Neural progenitor cell (in vitro differentiated cells): ENCODE data around the gene P4HA2. TPM values are rescaled to one million over a fixed set of nuclear protein-coding genes. Genes with fewer than 3 reads are reported as not detected.

Source experiments
- DNase-seq: peaks from one replicate; pipeline ENCODE4 v3.0.0-alpha.2; 2016; ENCODE audit warnings: low spot score
- H2AFZ ChIP-seq: fragments of 200-600 bp; sonication (generic); replicated peaks from 2 replicates; pipeline ENCODE4 v1.6.1; 2016; ENCODE audit warnings: antibody characterized with exemption
- H3F3A ChIP-seq: fragments of 200-600 bp; sonication (generic); 2 replicates; pipeline ENCODE4 v1.6.1; 2016; ENCODE audit warnings: antibody characterized with exemption, low read depth
- H3K27ac ChIP-seq: fragments of 200-600 bp; sonication (generic); 2 replicates; pipeline ENCODE4 v1.5.1; 2016; ENCODE audit warnings: mild to moderate bottlenecking
- H3K27me3 ChIP-seq: fragments of 200-600 bp; sonication (generic); 2 replicates; pipeline ENCODE4 v1.6.1; 2016; ENCODE audit warnings: mild to moderate bottlenecking, moderate library complexity
- H3K36me3 ChIP-seq: fragments of 200-600 bp; sonication (generic); 2 replicates; pipeline ENCODE4 v1.5.1; 2016
- H3K4me1 ChIP-seq: fragments of 200-600 bp; sonication (generic); 2 replicates; pipeline ENCODE4 v1.6.1; 2016; ENCODE audit warnings: mixed run types
- H3K4me2 ChIP-seq: fragments of 200-600 bp; sonication (generic); 2 replicates; pipeline ENCODE4 v1.6.1; 2016
- H3K4me3 ChIP-seq: fragments of 200-600 bp; sonication (generic); 2 replicates; pipeline ENCODE4 v1.5.1; 2016
- H3K79me2 ChIP-seq: fragments of 200-600 bp; sonication (generic); 2 replicates; pipeline ENCODE4 v1.6.1; 2016; ENCODE audit warnings: low read depth
- H3K9ac ChIP-seq: fragments of 200-600 bp; sonication (generic); 2 replicates; pipeline ENCODE4 v1.6.1; 2016
- H3K9me3 ChIP-seq: fragments of 200-600 bp; sonication (generic); 2 replicates; pipeline ENCODE4 v1.5.1; 2016; ENCODE audit warnings: low read depth
- H4K20me1 ChIP-seq: fragments of 200-600 bp; sonication (generic); 2 replicates; pipeline ENCODE4 v1.6.1; 2016; ENCODE audit warnings: low read depth
- H3K27ac Mint-ChIP-seq: 3 replicates; pipeline ENCODE4 v1.8.0; 2021; ENCODE audit warnings: mixed read lengths
- H3K27me3 Mint-ChIP-seq: 2 replicates; pipeline ENCODE4 v1.8.0; 2022; ENCODE audit warnings: low read depth, mild to moderate bottlenecking, inconsistent platforms, moderate library complexity, mixed read lengths; ENCODE audit not compliant: insufficient read depth
- H3K36me3 Mint-ChIP-seq: 3 replicates; pipeline ENCODE4 v1.8.0; 2021; ENCODE audit warnings: mixed read lengths
- H3K4me1 Mint-ChIP-seq: 3 replicates; pipeline ENCODE4 v1.8.0; 2021; ENCODE audit warnings: mixed read lengths
- H3K4me3 Mint-ChIP-seq: 3 replicates; pipeline ENCODE4 v1.8.0; 2021; ENCODE audit warnings: mild to moderate bottlenecking, moderate library complexity, mixed read lengths
- H3K9me3 Mint-ChIP-seq: 3 replicates; pipeline ENCODE4 v1.8.0; 2020; ENCODE audit warnings: mixed read lengths
- CTCF ChIP-seq: fragments of 200-600 bp; sonication (generic); IDR thresholded peaks from 2 replicates; pipeline ENCODE4 v1.5.1; 2017; ENCODE audit warnings: antibody characterized with exemption, mild to moderate bottlenecking
- EZH2 ChIP-seq: fragments of 200-600 bp; sonication (generic); IDR thresholded peaks from 2 replicates; pipeline ENCODE4 v1.6.1; 2017; ENCODE audit warnings: antibody characterized with exemption, mild to moderate bottlenecking, moderate library complexity
- EZH2phosphoT487 ChIP-seq: fragments of 200-600 bp; sonication (generic); IDR thresholded peaks from 2 replicates; pipeline ENCODE4 v1.6.1; 2017; ENCODE audit warnings: antibody characterized with exemption
- total RNA-seq: library from RNA; depleted of rRNA; stranded (reverse); fragments of >200 nt; gene quantifications from 2 replicates; pipeline ENCODE4 v1.2.3, GENCODE V29; 2015; ENCODE audit warnings: low replicate concordance

Gene P4HA2
- total RNA-seq, 1 donor from 2014 or later = 15.9 TPM

DNA sequence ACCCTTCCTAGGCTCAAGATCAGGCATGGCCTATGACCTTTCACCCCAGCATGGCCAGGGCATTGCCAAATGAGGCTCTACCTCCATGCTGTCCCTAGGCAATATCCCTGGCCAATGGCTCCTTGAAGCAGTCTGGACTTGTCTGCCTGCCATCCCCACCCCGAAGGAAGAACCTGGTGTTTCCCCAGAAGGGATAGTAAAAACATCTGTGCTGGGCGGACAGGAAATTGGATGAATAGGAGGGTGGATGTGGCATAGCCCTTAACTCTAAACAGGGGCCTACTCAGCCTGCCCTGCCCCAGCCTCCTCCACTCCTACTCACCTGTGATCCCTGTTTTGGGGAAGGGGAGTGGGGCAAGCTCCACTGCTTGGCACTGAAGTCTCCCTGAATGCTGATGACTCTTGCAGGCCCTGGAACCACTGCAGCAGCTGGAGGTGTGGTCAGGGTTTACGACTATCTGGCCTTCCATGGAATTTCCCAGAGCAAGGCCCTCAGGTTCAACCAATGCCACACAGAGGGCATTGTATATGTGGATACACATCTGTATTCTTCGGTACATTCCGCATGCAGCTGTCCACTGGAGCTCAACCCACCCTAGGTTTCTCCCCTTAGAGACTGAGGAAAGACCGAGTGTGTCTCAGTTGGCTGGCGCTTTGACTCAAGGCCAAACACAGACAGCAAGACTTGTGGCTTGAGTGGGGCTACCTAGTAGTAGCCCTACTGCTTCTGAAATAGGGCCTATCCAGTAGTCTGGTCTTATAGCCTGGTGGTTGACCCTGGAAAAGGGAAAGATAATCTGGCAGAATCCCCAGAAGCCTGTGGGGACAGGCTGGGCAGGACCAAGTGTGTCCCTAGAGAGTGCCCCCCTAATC is 6.4 kb upstream of the P4HA2 start:
- Mint-ChIP-seq H3K4me3 (no peak overlapping the region), H3K9me3 (no peaks in the 10 kb centered on the region), H3K36me3 (no peaks in the 10 kb centered on the region), H3K4me1 (peaks cover 3% of the 10 kb centered on the region), H3K27me3 (peaks cover 11% of the 10 kb centered on the region), H3K27ac (no peak overlapping the region)
- H2AFZ ChIP-seq = no peak overlapping the region
- H3K9me3 ChIP-seq = no peaks in the 10 kb centered on the region
- no peak overlapping the region for H3K4me2 ChIP-seq
- H3F3A ChIP-seq = no peaks in the 10 kb centered on the region
- no peak overlapping the region for H3K27ac ChIP-seq
- no peak overlapping the region for H3K9ac ChIP-seq
- H3K4me3 ChIP-seq = no peak overlapping the region
- H3K27me3 ChIP-seq = peaks cover 12% of the 10 kb centered on the region
- H3K36me3 ChIP-seq = no peaks in the 10 kb centered on the region
- no peaks in the 10 kb centered on the region for H3K79me2 ChIP-seq
- no peaks in the 10 kb centered on the region for H4K20me1 ChIP-seq
- DNase-seq = no peak
- TF ChIP-seq CTCF = no peak
- TF ChIP-seq EZH2 = no peak
- TF ChIP-seq EZH2phosphoT487 = no peak
- H3K4me1 ChIP-seq = no peaks in the 10 kb centered on the region

DNA sequence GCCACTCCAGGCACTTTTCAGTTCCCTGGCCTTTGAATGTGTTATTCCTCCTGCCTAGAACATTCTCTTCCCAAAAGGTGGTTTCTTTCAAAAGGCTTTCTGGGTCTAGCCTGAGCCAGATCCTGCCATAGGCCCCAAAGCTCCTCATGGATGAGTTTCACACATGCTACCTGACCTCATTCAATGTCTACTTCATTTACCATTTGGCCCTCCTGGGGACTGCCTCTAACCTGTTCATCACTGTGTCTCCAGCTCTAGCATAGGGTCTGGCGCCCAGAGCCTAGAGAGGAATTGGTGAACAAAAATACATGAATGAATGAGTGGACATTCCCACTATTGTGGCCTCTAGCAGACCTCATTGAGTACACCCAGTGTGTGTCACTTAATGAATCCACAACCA is 5.4 kb upstream of the P4HA2 start:
- Mint-ChIP-seq H3K4me3 (no peak overlapping the region), H3K27ac (no peak overlapping the region), H3K4me1 (no peaks in the 10 kb centered on the region), H3K9me3 (no peaks in the 10 kb centered on the region), H3K36me3 (no peaks in the 10 kb centered on the region), H3K27me3 (peaks cover 13% of the 10 kb centered on the region)
- no peaks in the 10 kb centered on the region for H3K36me3 ChIP-seq
- H3K27me3 ChIP-seq = peaks cover 22% of the 10 kb centered on the region
- no peaks in the 10 kb centered on the region for H3K9me3 ChIP-seq
- no peak for DNase-seq
- H3K27ac ChIP-seq = no peak overlapping the region
- no peaks in the 10 kb centered on the region for H3F3A ChIP-seq
- no peaks in the 10 kb centered on the region for H4K20me1 ChIP-seq
- H3K4me1 ChIP-seq = peaks cover 2% of the 10 kb centered on the region
- no peaks in the 10 kb centered on the region for H3K79me2 ChIP-seq
- no peak overlapping the region for H2AFZ ChIP-seq
- TF ChIP-seq EZH2phosphoT487 (no peak), CTCF (no peak), EZH2 (no peak)
- no peak overlapping the region for H3K4me2 ChIP-seq
- no peak overlapping the region for H3K4me3 ChIP-seq
- H3K9ac ChIP-seq = no peak overlapping the region

GRCh38 chr5:132232465-132232864 is 4.8 kb upstream of the P4HA2 start:
- no peak overlapping the region for H3K27ac ChIP-seq
- H3K27ac Mint-ChIP-seq = no peak overlapping the region
- H3K4me1 Mint-ChIP-seq = no peaks in the 10 kb centered on the region
- TF ChIP-seq EZH2phosphoT487 (no peak), CTCF (no peak)
- no peaks in the 10 kb centered on the region for H3K36me3 ChIP-seq
- H3K4me1 ChIP-seq = peaks cover 3% of the 10 kb centered on the region
- no peak overlapping the region for H3K4me2 ChIP-seq
- no peaks in the 10 kb centered on the region for H3K36me3 Mint-ChIP-seq
- no peaks in the 10 kb centered on the region for H3K9me3 ChIP-seq
- H3K27me3 Mint-ChIP-seq = peaks cover 13% of the 10 kb centered on the region
- DNase-seq = no peak
- no peaks in the 10 kb centered on the region for H3K79me2 ChIP-seq
- H3K27me3 ChIP-seq = peaks cover 28% of the 10 kb centered on the region
- H3F3A ChIP-seq = no peaks in the 10 kb centered on the region
- no peaks in the 10 kb centered on the region for H3K9me3 Mint-ChIP-seq
- no peak overlapping the region for H3K4me3 ChIP-seq
- no peak overlapping the region for H3K9ac ChIP-seq
- H4K20me1 ChIP-seq = no peaks in the 10 kb centered on the region
- H2AFZ ChIP-seq = no peak overlapping the region
- H3K4me3 Mint-ChIP-seq = no peak overlapping the region
